Superior temporal gyrus (tissue), 1 donor: Measurements from ENCODE around the gene TJP1.
A peak's percentile ranks its signal among the peaks of the same experiment; 100 is the strongest.
"Not testable (repeated sequence)": the region's sequence is repeated elsewhere in the genome, so short reads cannot be mapped to it uniquely, and the experiment has no call there.

Source experiments
- DNase-seq: peaks from one replicate; pipeline ENCODE4 v3.0.0-alpha.2; 2016; ENCODE audit errors: extremely low spot score

TJP1 gene

GRCh38 chr15:29838352-29839010 is 16.2 kb upstream of the TJP1 start:
- no peak for DNase-seq

- no peak for DNase-seq
Observed at GRCh38 chr15:29835301-29835700, 13.0 kb upstream of the TJP1 start.

GRCh38 chr15:29832709-29833108 is 10.4 kb upstream of the TJP1 start:
- DNase-seq: no peak

- DNase-seq: no peak
Observed at GRCh38 chr15:29826908-29827820, 4.9 kb upstream of the TJP1 start.

GRCh38 chr15:29825227-29825626 is 3.0 kb upstream of the TJP1 start:
- DNase-seq: no peak

GRCh38 chr15:29822684-29823459 is 604 bp upstream of the TJP1 start:
- DNase-seq: peak; percentile 76

- DNase-seq: no peak
Observed at GRCh38 chr15:29821416-29822099, 710 bp downstream of the TJP1 start.

- DNase-seq: no peak
Observed at GRCh38 chr15:29820394-29821154, 1.7 kb downstream of the TJP1 start.

- DNase-seq: no peak
Observed at GRCh38 chr15:29819979-29820378, 2.3 kb downstream of the TJP1 start.

- no peak for DNase-seq
Observed at GRCh38 chr15:29818141-29818540, 4.1 kb downstream of the TJP1 start.

GRCh38 chr15:29817455-29817854 is 4.8 kb downstream of the TJP1 start:
- not testable (repeated sequence) for DNase-seq

GRCh38 chr15:29815000-29815710 is 7.1 kb downstream of the TJP1 start:
- DNase-seq: no peak

- DNase-seq: no peak
Observed at GRCh38 chr15:29813009-29813408, 9.3 kb downstream of the TJP1 start.

- no peak for DNase-seq
Observed at GRCh38 chr15:29812384-29812694, 9.9 kb downstream of the TJP1 start.

GRCh38 chr15:29811691-29812383 is 10.4 kb downstream of the TJP1 start:
- DNase-seq: no peak

GRCh38 chr15:29805708-29806104 is 16.6 kb downstream of the TJP1 start:
- no peak for DNase-seq

- DNase-seq: peak; percentile 94
Observed at GRCh38 chr15:29805043-29805707, 17.1 kb downstream of the TJP1 start.

- no peak for DNase-seq
Observed at GRCh38 chr15:29802411-29802810, 19.9 kb downstream of the TJP1 start.
